K562 (cell line): ENCODE measurements around the gene CLPSL2. TPM values are rescaled to one million over a fixed set of nuclear protein-coding genes. Genes with fewer than 3 reads are reported as not detected.

ENCODE experiments used
- ATF4 ChIP-seq: fragments of 450-650 bp; formaldehyde crosslinking; IDR thresholded peaks from 2 replicates; pipeline ENCODE4 v1.4.0; 2022; ENCODE audit warnings: mild to moderate bottlenecking, moderate library complexity
- ELF4 ChIP-seq: fragments of 450-650 bp; formaldehyde crosslinking; IDR thresholded peaks from 2 replicates; pipeline ENCODE4 v1.4.0; 2022; ENCODE audit warnings: missing genetic modification characterization
- ELK1 ChIP-seq: sonication (generic); formaldehyde crosslinking; IDR thresholded peaks from 2 replicates; pipeline ENCODE4 v1.8.1; 2022; ENCODE audit warnings: missing genetic modification reagents
- MAFF ChIP-seq: IDR thresholded peaks from 2 replicates; pipeline ENCODE4 v1.6.1; 2012; ENCODE audit warnings: low read length, improper control_type of control experiment
- MAFG ChIP-seq: fragments of 450-650 bp; conservative IDR thresholded peaks from 2 replicates; pipeline ENCODE4 v1.6.1; 2016; ENCODE audit warnings: missing genetic modification characterization, missing compliant biosample characterization
- PHF20 ChIP-seq: fragments of 450-650 bp; IDR thresholded peaks from 2 replicates; pipeline ENCODE4 v1.6.1; 2018; ENCODE audit not compliant: partially characterized antibody
- STAG1 ChIP-seq: sonication (generic); formaldehyde crosslinking; IDR thresholded peaks from 2 replicates; pipeline ENCODE4 v1.5.0; 2020; ENCODE audit warnings: missing genetic modification reagents, borderline replicate concordance
- TBP ChIP-seq: optimal IDR thresholded peaks from 2 replicates; pipeline ENCODE3; 2011; ENCODE audit warnings: low read depth, low read length, improper control_type of control experiment
- USF1 ChIP-seq: sonication (generic); formaldehyde crosslinking; IDR thresholded peaks from 2 replicates; pipeline ENCODE4 v1.9.0; 2022; ENCODE audit warnings: mild to moderate bottlenecking, missing genetic modification reagents
- ZBTB2 ChIP-seq: fragments of 450-650 bp; IDR thresholded peaks from 2 replicates; pipeline ENCODE4 v1.6.1; 2016; ENCODE audit warnings: antibody characterized with exemption
- ZBTB7A ChIP-seq: IDR thresholded peaks from 2 replicates; pipeline ENCODE4 v1.6.1; 2011; ENCODE audit warnings: low read depth, mild to moderate bottlenecking, low read length, moderate library complexity, borderline replicate concordance; ENCODE audit not compliant: control insufficient read depth
- ZC3H4 ChIP-seq: sonication (generic); formaldehyde crosslinking; IDR thresholded peaks from 2 replicates; pipeline ENCODE4 v1.9.0; 2021; ENCODE audit warnings: missing genetic modification reagents, borderline replicate concordance
- ZMIZ1 ChIP-seq, 2 experiments: fragments of 150-350 bp in 1 of 2; IDR thresholded peaks; 2 replicates each; pipeline ENCODE4 v1.6.1; 2012 to 2016; ENCODE audit warnings: low read depth in 2 of 2, low read length in 2 of 2, mild to moderate bottlenecking in 1 of 2, moderate library complexity in 1 of 2
- ZNF121 ChIP-seq: sonication (generic); formaldehyde crosslinking; conservative IDR thresholded peaks from 2 replicates; pipeline ENCODE4 v1.8.0; 2022; ENCODE audit warnings: missing genetic modification reagents
- ZNF436 ChIP-seq: fragments of 250-450, 450-650 bp; sonication (Bioruptor Pico); formaldehyde crosslinking; IDR thresholded peaks from 2 replicates; pipeline ENCODE4 v1.7.0; 2020; ENCODE audit warnings: mild to moderate bottlenecking
- ZNF449 ChIP-seq: fragments of 250-450 bp; sonication (Bioruptor Pico); IDR thresholded peaks from 2 replicates; pipeline ENCODE4 v1.8.0; 2022; ENCODE audit warnings: moderate library complexity, mild to moderate bottlenecking, inconsistent platforms
- ZNF76 ChIP-seq: fragments of 250-450 bp; sonication (Bioruptor Pico); IDR thresholded peaks from 2 replicates; pipeline ENCODE4 v1.4.0; 2020; ENCODE audit warnings: mild to moderate bottlenecking, moderate library complexity, borderline replicate concordance
- polyA plus RNA-seq, 8 experiments: library from polyadenylated mRNA; depleted of rRNA in 4 of 8; stranded (reverse) in 5 of 8; unstranded in 3 of 8; fragments of >200 nt; fragmentation: Nextera tagmentation in 2 of 8; fragmentation: Illumina TruSeq in 1 of 8; extraction: Ambion mirVana in 2 of 8; extraction: Trizol in 1 of 8; gene quantifications; 2 replicates each; pipeline versions ENCODE4 v1.2.1 to v1.2.3, GENCODE V29; 2011 to 2014; ENCODE audit warnings: inconsistent platforms in 1 of 8, missing spikeins in 1 of 8
- total RNA-seq, 7 experiments: library from RNA; depleted of rRNA in 6 of 7; stranded (reverse); fragments of >200 nt in 6 of 7; fragmentation: Illumina TruSeq in 2 of 7; extraction: Trizol in 2 of 7; gene quantifications; 2 replicates each; pipeline versions ENCODE4 v1.2.1 to v1.2.3, GENCODE V29; 2011 to 2021; ENCODE audit warnings: low replicate concordance in 1 of 7

CLPSL2 gene
- total and polyA plus RNA-seq, 9 of the 15 experiments (the other 6 are each of a cell fraction or from before 2014, with no cell fraction given) = not detected

GRCh38 chr6:35794536-35795452 is 18.4 kb downstream of the CLPSL2 start (continued):
- TF ChIP-seq ZMIZ1 (IDR thresholded peaks at IDR 0.05; ENCODE audit: low read depth in 2 of 2, low read length in 2 of 2) = no peak
- TF ChIP-seq ZNF436 = no peak
- no peak for TF ChIP-seq ELF4 (CRISPR knock-in tag)
- no peak for TF ChIP-seq ZBTB7A
- peak; percentile 41 for TF ChIP-seq USF1 (CRISPR knock-in tag)
- TF ChIP-seq ZNF76 (CRISPR knock-in tag) = no peak
- TF ChIP-seq TBP = no peak
- TF ChIP-seq MAFF = peak; percentile 45; the same call in 1 of the 2 replicates
- TF ChIP-seq ZNF121 = no peak
- no peak for TF ChIP-seq ZBTB2
- TF ChIP-seq ZNF449 (CRISPR knock-in tag) = no peak
- TF ChIP-seq ATF4 = no peak
- no peak for TF ChIP-seq PHF20
- no peak for TF ChIP-seq ELK1 (CRISPR knock-in tag)
- peak; percentile 20; the same call in 1 of the 2 replicates for TF ChIP-seq STAG1
- TF ChIP-seq MAFG = peak; percentile 85
- 0 out of 2 replicates have a peak, but pooled peaks have one; percentile 32 for TF ChIP-seq ZC3H4 (CRISPR knock-in tag)
